Liver (tissue), 9 donors: ENCODE data around the gene TBC1D14. TPM values are rescaled to one million over a fixed set of nuclear protein-coding genes. Genes with fewer than 3 reads are reported as not detected.

Source experiments
- DNase-seq: peaks from one replicate; pipeline ENCODE4 v3.0.0-alpha.2; 2017; ENCODE audit warnings: low spot score
- H3K27ac ChIP-seq, 2 donors: one replicate each; pipeline ENCODE4 v1.7.0; 2013; ENCODE audit warnings: inconsistent platforms in 2 of 2, low read length in 2 of 2, control low read depth in 1 of 2, low read depth in 1 of 2, mild to moderate bottlenecking in 1 of 2
- H3K27me3 ChIP-seq, 4 donors: one replicate each; pipeline versions ENCODE4 v1.6.1 to v1.7.0; 2013; ENCODE audit warnings: low read length in 3 of 4, inconsistent platforms in 1 of 4, mild to moderate bottlenecking in 1 of 4, moderate library complexity in 1 of 4; ENCODE audit not compliant: control insufficient read depth in 4 of 4, insufficient read depth in 4 of 4
- H3K36me3 ChIP-seq, 4 donors: one replicate each; pipeline versions ENCODE4 v1.6.1 to v1.7.0; 2013; ENCODE audit warnings: low read length in 3 of 4, mild to moderate bottlenecking in 3 of 4, low read depth in 1 of 4, moderate library complexity in 1 of 4; ENCODE audit not compliant: control insufficient read depth in 4 of 4, insufficient read depth in 3 of 4
- H3K4me1 ChIP-seq, 4 donors: one replicate each; pipeline versions ENCODE4 v1.6.1 to v1.7.0; 2013; ENCODE audit warnings: low read length in 3 of 4, mild to moderate bottlenecking in 3 of 4, moderate library complexity in 1 of 4; ENCODE audit not compliant: control insufficient read depth in 4 of 4, insufficient read depth in 4 of 4
- H3K4me3 ChIP-seq, 3 donors: one replicate each; pipeline versions ENCODE4 v1.6.1 to v1.7.0; 2013; ENCODE audit warnings: low read length in 3 of 3, control low read depth in 1 of 3, low read depth in 1 of 3, mild to moderate bottlenecking in 1 of 3
- H3K9ac ChIP-seq, 2 donors: one replicate each; pipeline ENCODE4 v1.7.0; 2013; ENCODE audit warnings: low read length in 2 of 2, mild to moderate bottlenecking in 2 of 2, moderate library complexity in 2 of 2, control low read depth in 1 of 2, low read depth in 1 of 2
- H3K9me3 ChIP-seq, 4 donors: one replicate each; pipeline versions ENCODE4 v1.6.1 to v1.7.0; 2013; ENCODE audit warnings: low read length in 3 of 4; ENCODE audit not compliant: control insufficient read depth in 4 of 4
- FOXA1 ChIP-seq: IDR thresholded peaks from 2 replicates; pipeline ENCODE4 v1.6.1; 2016; ENCODE audit warnings: antibody characterized with exemption
- FOXA2 ChIP-seq: IDR thresholded peaks from 2 replicates; pipeline ENCODE4 v1.6.1; 2016; ENCODE audit warnings: antibody characterized with exemption
- HNF4A ChIP-seq, 2 donors: conservative IDR thresholded peaks; 2 replicates each; pipeline ENCODE4 v1.6.1; 2016; ENCODE audit warnings: antibody characterized with exemption in 2 of 2, mild to moderate bottlenecking in 2 of 2
- HNF4G ChIP-seq: IDR thresholded peaks from 2 replicates; pipeline ENCODE4 v1.6.1; 2016; ENCODE audit warnings: antibody characterized with exemption
- JUND ChIP-seq, 2 donors: IDR thresholded peaks; 2 replicates each; pipeline ENCODE4 v1.6.1; 2016; ENCODE audit warnings: antibody characterized with exemption in 2 of 2
- RAD21 ChIP-seq, 2 donors: IDR thresholded peaks; 2 replicates each; pipeline ENCODE4 v1.6.1; 2016; ENCODE audit warnings: antibody characterized with exemption in 2 of 2, mild to moderate bottlenecking in 2 of 2
- YY1 ChIP-seq: IDR thresholded peaks from 2 replicates; pipeline ENCODE4 v1.6.1; 2016; ENCODE audit warnings: antibody characterized with exemption, mild to moderate bottlenecking
- WGBS: extraction: QIAGEN DNeasy Blood & Tissue Kit; methylation state at CpG from one replicate; pipeline ENCODE4 v1.1.7; 2013; 5-methylcytosine and 5-hydroxymethylcytosine counted together
- polyA plus RNA-seq, 2 donors: library from polyadenylated mRNA; stranded (reverse) in 1 of 2; unstranded in 1 of 2; fragments of 200-250 nt in 1 of 2; fragments of >200 nt in 1 of 2; fragmentation: Nextera tagmentation in 1 of 2; extraction: Ambion mirVana in 1 of 2; gene quantifications; one replicate each; pipeline versions ENCODE4 v1.2.1 to v1.2.3, GENCODE V29; 2013 to 2015
- total RNA-seq, 2 donors: library from RNA; depleted of rRNA; stranded (reverse); fragments of >200 nt; gene quantifications; one replicate each; pipeline ENCODE4 v1.2.3, GENCODE V29; 2014
- TF ChIP-seq, protein P1 (sequence below): IDR thresholded peaks from 2 replicates; pipeline ENCODE4 v1.6.1; 2016; ENCODE audit warnings: antibody characterized with exemption
- TF ChIP-seq, protein P2 (sequence below): IDR thresholded peaks from 2 replicates; pipeline ENCODE4 v1.6.1; 2016; ENCODE audit warnings: antibody characterized with exemption
- TF ChIP-seq, protein P3 (sequence below): IDR thresholded peaks from 2 replicates; pipeline ENCODE4 v1.6.1; 2016; ENCODE audit warnings: antibody characterized with exemption, mild to moderate bottlenecking
- donor health status: healthy.
- donor health status: healthy.
- donor health status: healthy.
- donor health status: healthy.
- donor health status: healthy.

The TBC1D14 gene
- total and polyA plus RNA-seq, 4 donors, result 10.0 to 45.2 (median 22.7) TPM

DNA sequence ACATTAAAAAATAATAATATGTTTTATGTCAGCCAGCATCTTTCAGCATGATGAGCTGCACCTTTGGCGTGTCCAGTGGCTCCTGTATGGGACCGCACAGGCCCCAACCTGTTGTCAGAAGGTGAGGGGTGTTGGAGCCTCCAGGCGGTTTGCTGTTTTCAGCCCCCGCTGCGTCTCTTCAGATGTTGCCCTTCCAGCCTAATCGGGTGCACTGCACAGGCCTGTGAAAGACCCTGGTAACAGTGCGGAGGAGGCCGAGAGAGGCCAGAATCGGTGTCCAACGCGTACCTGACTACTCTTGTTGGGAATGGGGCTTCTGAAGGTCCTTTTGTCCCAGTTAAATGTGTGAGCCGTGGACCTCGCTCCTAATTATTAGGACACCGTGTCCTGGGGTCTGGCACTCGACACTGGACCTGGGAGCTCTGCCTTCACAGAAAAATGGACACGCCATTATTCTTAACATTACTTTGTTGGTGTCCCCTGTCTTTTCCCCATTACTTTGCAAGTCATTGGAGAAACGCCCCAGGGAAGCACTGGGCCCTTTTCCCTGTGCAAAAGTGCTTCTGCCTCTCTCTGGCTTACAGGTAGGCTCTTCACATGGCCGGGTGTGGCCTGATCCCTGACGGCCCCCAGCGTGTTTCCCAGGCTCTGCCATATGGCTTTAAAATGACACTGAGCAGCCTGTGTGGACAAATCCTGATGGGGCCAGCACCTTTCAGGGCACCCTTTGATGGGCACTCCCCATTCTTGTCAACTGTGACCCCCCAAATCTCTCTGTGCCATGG lies 51.2 kb downstream of the TBC1D14 start:
- Histone ChIP-seq H3K27ac (no peak overlapping the region), H3K9ac (no peak overlapping the region), H3K27me3 (no peaks in the 10 kb centered on the region), H3K4me1 (peaks cover 2 to 38% (median 28%) of the 10 kb centered on the region in 4 donors), H3K36me3 (no peaks in the 10 kb centered on the region), H3K9me3 (no peaks in the 10 kb centered on the region), H3K4me3 (no peak overlapping the region)
- no peak for DNase-seq
- WGBS, result 95% methylated on average over 20 of the region's 20 CpGs
- TF ChIP-seq FOXA2, result no peak
- TF ChIP-seq RAD21 (IDR thresholded peaks at IDR 0.05), result no peak
- no peak for TF ChIP-seq JUND (IDR thresholded peaks at IDR 0.05)
- no peak for TF ChIP-seq FOXA1
- TF ChIP-seq HNF4G, result no peak
- no peak for TF ChIP-seq YY1
- TF ChIP-seq, protein P1, sequence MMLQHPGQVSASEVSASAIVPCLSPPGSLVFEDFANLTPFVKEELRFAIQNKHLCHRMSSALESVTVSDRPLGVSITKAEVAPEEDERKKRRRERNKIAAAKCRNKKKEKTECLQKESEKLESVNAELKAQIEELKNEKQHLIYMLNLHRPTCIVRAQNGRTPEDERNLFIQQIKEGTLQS, result no peak

DNA sequence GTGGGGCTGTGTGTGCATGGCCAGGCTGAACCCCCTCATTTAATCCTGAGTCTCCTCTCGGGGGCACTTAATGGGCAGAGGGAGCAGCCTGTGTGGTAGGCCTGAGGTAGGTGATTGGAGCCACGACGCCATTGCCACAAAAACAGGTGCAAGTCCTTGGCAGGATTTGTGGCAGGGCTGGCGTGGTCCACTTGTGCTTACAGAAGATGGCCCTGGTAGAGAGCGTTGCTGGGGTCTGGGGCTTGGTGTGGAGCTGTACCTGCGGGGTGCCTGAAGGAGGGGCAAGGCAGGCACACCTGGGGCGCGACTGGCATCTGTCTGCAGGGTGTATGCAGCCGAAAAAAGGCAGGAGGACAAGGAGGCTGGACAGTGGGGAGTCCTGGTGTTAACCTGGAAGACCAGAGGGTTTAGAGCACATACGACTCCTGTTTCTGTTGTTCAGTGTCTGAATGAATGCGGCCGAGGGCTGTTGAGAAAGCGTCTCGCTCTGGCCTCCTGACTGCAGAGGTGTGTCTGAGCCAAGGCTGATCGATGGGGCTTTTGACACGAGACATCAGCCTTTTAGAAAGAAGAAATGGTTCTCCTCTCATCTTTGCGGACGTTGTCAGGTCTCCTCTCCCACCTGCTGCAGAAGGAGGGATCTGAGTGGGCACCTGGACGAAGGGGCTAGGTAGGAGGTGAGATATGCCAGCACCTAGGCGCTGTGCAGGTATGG lies 52.0 kb downstream of the TBC1D14 start:
- H3K4me3 ChIP-seq, result no peak overlapping the region
- H3K9ac ChIP-seq, result no peak overlapping the region
- no peaks in the 10 kb centered on the region for H3K27me3 ChIP-seq
- no peaks in the 10 kb centered on the region for H3K36me3 ChIP-seq
- peaks cover 2 to 38% (median 28%) of the 10 kb centered on the region in 4 donors for H3K4me1 ChIP-seq
- 79% methylated on average over 20 of the region's 20 CpGs for WGBS
- TF ChIP-seq YY1 (no peak), JUND (IDR thresholded peaks at IDR 0.05) (no peak), HNF4A (conservative IDR thresholded peaks at IDR 0.05) (no peak), RAD21 (IDR thresholded peaks at IDR 0.05) (no peak)
- TF ChIP-seq, protein P2, sequence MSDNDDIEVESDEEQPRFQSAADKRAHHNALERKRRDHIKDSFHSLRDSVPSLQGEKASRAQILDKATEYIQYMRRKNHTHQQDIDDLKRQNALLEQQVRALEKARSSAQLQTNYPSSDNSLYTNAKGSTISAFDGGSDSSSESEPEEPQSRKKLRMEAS, result no peak
- TF ChIP-seq, protein P3, sequence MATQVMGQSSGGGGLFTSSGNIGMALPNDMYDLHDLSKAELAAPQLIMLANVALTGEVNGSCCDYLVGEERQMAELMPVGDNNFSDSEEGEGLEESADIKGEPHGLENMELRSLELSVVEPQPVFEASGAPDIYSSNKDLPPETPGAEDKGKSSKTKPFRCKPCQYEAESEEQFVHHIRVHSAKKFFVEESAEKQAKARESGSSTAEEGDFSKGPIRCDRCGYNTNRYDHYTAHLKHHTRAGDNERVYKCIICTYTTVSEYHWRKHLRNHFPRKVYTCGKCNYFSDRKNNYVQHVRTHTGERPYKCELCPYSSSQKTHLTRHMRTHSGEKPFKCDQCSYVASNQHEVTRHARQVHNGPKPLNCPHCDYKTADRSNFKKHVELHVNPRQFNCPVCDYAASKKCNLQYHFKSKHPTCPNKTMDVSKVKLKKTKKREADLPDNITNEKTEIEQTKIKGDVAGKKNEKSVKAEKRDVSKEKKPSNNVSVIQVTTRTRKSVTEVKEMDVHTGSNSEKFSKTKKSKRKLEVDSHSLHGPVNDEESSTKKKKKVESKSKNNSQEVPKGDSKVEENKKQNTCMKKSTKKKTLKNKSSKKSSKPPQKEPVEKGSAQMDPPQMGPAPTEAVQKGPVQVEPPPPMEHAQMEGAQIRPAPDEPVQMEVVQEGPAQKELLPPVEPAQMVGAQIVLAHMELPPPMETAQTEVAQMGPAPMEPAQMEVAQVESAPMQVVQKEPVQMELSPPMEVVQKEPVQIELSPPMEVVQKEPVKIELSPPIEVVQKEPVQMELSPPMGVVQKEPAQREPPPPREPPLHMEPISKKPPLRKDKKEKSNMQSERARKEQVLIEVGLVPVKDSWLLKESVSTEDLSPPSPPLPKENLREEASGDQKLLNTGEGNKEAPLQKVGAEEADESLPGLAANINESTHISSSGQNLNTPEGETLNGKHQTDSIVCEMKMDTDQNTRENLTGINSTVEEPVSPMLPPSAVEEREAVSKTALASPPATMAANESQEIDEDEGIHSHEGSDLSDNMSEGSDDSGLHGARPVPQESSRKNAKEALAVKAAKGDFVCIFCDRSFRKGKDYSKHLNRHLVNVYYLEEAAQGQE, result no peak
- TF ChIP-seq, protein P1, result no peak
- H3K9me3 ChIP-seq, result no peaks in the 10 kb centered on the region
- no peak overlapping the region for H3K27ac ChIP-seq
- DNase-seq, result no peak
